ENCODE results near the gene QRICH2. TPM values are rescaled to one million over a fixed set of nuclear protein-coding genes. Genes with fewer than 3 reads are reported as not detected.

QRICH2 gene
- total and polyA plus RNA-seq, 2 of the 4 experiments (the other 2 are of a cell fraction): 4.3 to 4.8 TPM

- Histone ChIP-seq H4K8ac (ENCODE audit: low read depth in 2 of 2, low read length in 2 of 2) (no peak overlapping the region), H3K4ac (ENCODE audit: low read depth, low read length) (no peak overlapping the region), H3K27me3 (ENCODE audit: control insufficient read depth, insufficient read depth, low read length) (no peaks in the 10 kb centered on the region), H2AFZ (replicated peaks; ENCODE audit: low read length, poor library complexity) (no peak overlapping the region), H4K20me1 (ENCODE audit: insufficient read depth, low read length) (peaks cover 14% of the 10 kb centered on the region), H3K56ac (ENCODE audit: extremely low read depth, insufficient read depth, low read length) (no peak overlapping the region), H2BK5ac (ENCODE audit: low read depth, low read length, poor library complexity, severe bottlenecking) (no peak overlapping the region), H2AK9ac (replicated peaks; ENCODE audit: low read depth, low read length, poor library complexity) (no peak overlapping the region), H3K4me3 (ENCODE audit: insufficient read depth, low read depth, low read length) (no peak overlapping the region), H3K79me1 (ENCODE audit: low read depth in 1 of 2, low read length in 2 of 2) (peaks cover 19 to 40% of the 10 kb centered on the region in 2 experiments), H3K27ac (ENCODE audit: insufficient read depth, low read length) (no peak overlapping the region), H3K18ac (ENCODE audit: low read depth, low read length) (no peak overlapping the region), H2AK5ac (ENCODE audit: low read depth, low read length) (no peak overlapping the region), H3K4me2 (ENCODE audit: low read depth, low read length) (no peak overlapping the region), H2BK120ac (ENCODE audit: low read depth, low read length) (no peak overlapping the region), H3K9me1 (ENCODE audit: insufficient read depth, low read length) (peaks cover 20% of the 10 kb centered on the region), H3K9me3 (ENCODE audit: control insufficient read depth, insufficient read depth, low read length) (no peaks in the 10 kb centered on the region), H3K4me1 (ENCODE audit: control insufficient read depth, insufficient read depth, low read length) (peaks cover 5% of the 10 kb centered on the region), H4K91ac (ENCODE audit: insufficient read depth, low read depth, low read length) (no peak overlapping the region), H3K14ac (replicated peaks; ENCODE audit: low read depth, low read length) (no peak overlapping the region), H3K36me3 (ENCODE audit: control insufficient read depth, insufficient read depth, low read length) (peaks cover 23% of the 10 kb centered on the region), H4K5ac (ENCODE audit: low read depth, low read length) (no peak overlapping the region), H2BK20ac (ENCODE audit: low read depth, low read length) (no peak overlapping the region), H2BK15ac (ENCODE audit: low read depth, low read length) (no peak overlapping the region), H3K9ac (ENCODE audit: low read depth, low read length) (no peak overlapping the region), H3K23ac (ENCODE audit: low read depth, low read length) (no peak overlapping the region)
- ATAC-seq (ENCODE audit: low read depth) (no peak), DNase-seq (no peak)
- no peak for TF ChIP-seq SMC3 (IDR thresholded peaks at IDR 0.05; ENCODE audit: low read depth, low read length)
- TF ChIP-seq RCOR1 (IDR thresholded peaks at IDR 0.05; ENCODE audit: insufficient replicate concordance, low read length): no peak
- TF ChIP-seq MAFK (IDR thresholded peaks at IDR 0.05; ENCODE audit: low read depth, low read length): no peak
- TF ChIP-seq, protein P1, sequence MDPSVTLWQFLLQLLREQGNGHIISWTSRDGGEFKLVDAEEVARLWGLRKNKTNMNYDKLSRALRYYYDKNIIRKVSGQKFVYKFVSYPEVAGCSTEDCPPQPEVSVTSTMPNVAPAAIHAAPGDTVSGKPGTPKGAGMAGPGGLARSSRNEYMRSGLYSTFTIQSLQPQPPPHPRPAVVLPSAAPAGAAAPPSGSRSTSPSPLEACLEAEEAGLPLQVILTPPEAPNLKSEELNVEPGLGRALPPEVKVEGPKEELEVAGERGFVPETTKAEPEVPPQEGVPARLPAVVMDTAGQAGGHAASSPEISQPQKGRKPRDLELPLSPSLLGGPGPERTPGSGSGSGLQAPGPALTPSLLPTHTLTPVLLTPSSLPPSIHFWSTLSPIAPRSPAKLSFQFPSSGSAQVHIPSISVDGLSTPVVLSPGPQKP (IDR thresholded peaks at IDR 0.05; ENCODE audit: borderline replicate concordance, low read depth, low read length): no peak
- TF ChIP-seq USF2 (IDR thresholded peaks at IDR 0.05; ENCODE audit: low read depth, low read length): no peak
- TF ChIP-seq CEBPB (IDR thresholded peaks at IDR 0.05; ENCODE audit: low read depth, low read length): no peak
- no peak for TF ChIP-seq MXI1 (IDR thresholded peaks at IDR 0.05; ENCODE audit: borderline replicate concordance, low read depth, low read length)
- no peak for TF ChIP-seq CTCF (conservative IDR thresholded peaks at IDR 0.05; ENCODE audit: low read depth, low read length)
- no peak for TF ChIP-seq RFX5 (IDR thresholded peaks at IDR 0.05; ENCODE audit: low read depth, low read length)
- TF ChIP-seq RAD21 (IDR thresholded peaks at IDR 0.05; ENCODE audit: low read length): no peak
- no peak for TF ChIP-seq FOS (IDR thresholded peaks at IDR 0.05; ENCODE audit: low read depth, low read length)
- POLR2A ChIA-PET (ENCODE audit: unreplicated experiment): no interaction called here
- intact Hi-C loops (cut with micrococcal nuclease) (no loop called here), dilution Hi-C loops (cut with HindIII; ENCODE audit: low sequenced_read_pairs, unreplicated experiment) (no loop called here), in situ Hi-C loops (cut with MboI; ENCODE audit: low sequenced_read_pairs) (no loop called here)
- CTCF ChIA-PET: no interaction called here
- no CpG with 5 or more reads among the region's 2 CpGs for WGBS, 2 experiments (ENCODE audit: extremely low coverage in 2 of 2, insufficient read length in 1 of 2)
- BruUV-seq (replicated peaks): no TSS peak
Observed at GRCh38 chr17:76331083-76331482, 23.0 kb upstream of the QRICH2 start.
